IPS-15b (cell line): Measurements from ENCODE around the gene AZGP1.
A peak's percentile ranks its signal among the peaks of the same experiment; 100 is the strongest.

ENCODE experiments used
- H3K27me3 ChIP-seq: one replicate; pipeline ENCODE4 v1.6.1; 2013; ENCODE audit warnings: low read length; ENCODE audit not compliant: control insufficient read depth, insufficient read depth
- H3K36me3 ChIP-seq: one replicate; pipeline ENCODE4 v1.6.1; 2013; ENCODE audit warnings: low read length; ENCODE audit not compliant: control insufficient read depth, insufficient read depth
- H3K4me1 ChIP-seq: one replicate; pipeline ENCODE4 v1.6.1; 2013; ENCODE audit warnings: mild to moderate bottlenecking, low read length; ENCODE audit not compliant: control insufficient read depth, insufficient read depth
- H3K4me3 ChIP-seq: one replicate; pipeline ENCODE4 v1.5.1; 2013; ENCODE audit warnings: low read depth, low read length
- H3K9ac ChIP-seq: one replicate; pipeline ENCODE4 v1.6.1; 2013; ENCODE audit warnings: low read depth, mild to moderate bottlenecking, low read length
- H3K9me3 ChIP-seq: one replicate; pipeline ENCODE4 v1.6.1; 2013; ENCODE audit warnings: mild to moderate bottlenecking, low read length; ENCODE audit not compliant: control insufficient read depth, insufficient read depth

Gene AZGP1

GRCh38 chr7:99975782-99976521, at the start of gene AZGP1:
Gene AZGP1, minus strand, starts transcription at chr7:99976031. Its CDS starts 11 bp downstream, at chr7:99976020.
- Histone ChIP-seq H3K9ac (no peak within 1 kb of the TSS), H3K27me3 (no peaks in the 10 kb centered on the region), H3K9me3 (no peaks in the 10 kb centered on the region), H3K4me3 (no peak within 1 kb of the TSS), H3K36me3 (no peaks in the 10 kb centered on the region), H3K4me1 (peaks cover 2% of the 10 kb centered on the region)

- H3K36me3 ChIP-seq, result peaks cover 12% of the 10 kb centered on the region
- H3K4me1 ChIP-seq, result no peaks in the 10 kb centered on the region
- no peaks in the 10 kb centered on the region for H3K27me3 ChIP-seq
- H3K9ac ChIP-seq, result no peak overlapping the region
- no peaks in the 10 kb centered on the region for H3K9me3 ChIP-seq
- no peak overlapping the region for H3K4me3 ChIP-seq
Measured at GRCh38 chr7:100024020-100024619, 48.3 kb upstream of the AZGP1 start.

- no peak overlapping the region for H3K9ac ChIP-seq
- no peaks in the 10 kb centered on the region for H3K4me1 ChIP-seq
- H3K4me3 ChIP-seq, result no peak overlapping the region
- no peaks in the 10 kb centered on the region for H3K27me3 ChIP-seq
- peaks cover 12% of the 10 kb centered on the region for H3K36me3 ChIP-seq
- H3K9me3 ChIP-seq, result no peaks in the 10 kb centered on the region
Measured at GRCh38 chr7:100023526-100023925, 47.7 kb upstream of the AZGP1 start.

GRCh38 chr7:100022621-100023020, 46.8 kb upstream of the AZGP1 start:
- Histone ChIP-seq H3K4me3 (no peak overlapping the region), H3K36me3 (peaks cover 12% of the 10 kb centered on the region), H3K27me3 (no peaks in the 10 kb centered on the region), H3K9ac (no peak overlapping the region), H3K4me1 (peaks cover 2% of the 10 kb centered on the region), H3K9me3 (no peaks in the 10 kb centered on the region)

- H3K9ac ChIP-seq, result no peak overlapping the region
- H3K4me1 ChIP-seq, result peaks cover 4% of the 10 kb centered on the region
- no peaks in the 10 kb centered on the region for H3K27me3 ChIP-seq
- peaks cover 12% of the 10 kb centered on the region for H3K36me3 ChIP-seq
- no peaks in the 10 kb centered on the region for H3K9me3 ChIP-seq
- no peak overlapping the region for H3K4me3 ChIP-seq
Measured at GRCh38 chr7:100021297-100021696, 45.5 kb upstream of the AZGP1 start.

GRCh38 chr7:100019908-100020307, 44.1 kb upstream of the AZGP1 start:
- Histone ChIP-seq H3K9me3 (no peaks in the 10 kb centered on the region), H3K36me3 (peaks cover 12% of the 10 kb centered on the region), H3K4me3 (no peak overlapping the region), H3K9ac (no peak overlapping the region), H3K4me1 (peaks cover 4% of the 10 kb centered on the region), H3K27me3 (no peaks in the 10 kb centered on the region)

- no peaks in the 10 kb centered on the region for H3K27me3 ChIP-seq
- H3K36me3 ChIP-seq, result no peaks in the 10 kb centered on the region
- peaks cover 4% of the 10 kb centered on the region for H3K4me1 ChIP-seq
- H3K9me3 ChIP-seq, result no peaks in the 10 kb centered on the region
- no peak overlapping the region for H3K9ac ChIP-seq
- no peak overlapping the region for H3K4me3 ChIP-seq
Measured at GRCh38 chr7:100017875-100018274, 42.0 kb upstream of the AZGP1 start.

- peaks cover 4% of the 10 kb centered on the region for H3K4me1 ChIP-seq
- H3K9me3 ChIP-seq, result no peaks in the 10 kb centered on the region
- H3K27me3 ChIP-seq, result no peaks in the 10 kb centered on the region
- peak overlapping the region; percentile 16 for H3K4me3 ChIP-seq
- H3K9ac ChIP-seq, result no peak overlapping the region
- H3K36me3 ChIP-seq, result no peaks in the 10 kb centered on the region
Measured at GRCh38 chr7:100017300-100017699, 41.5 kb upstream of the AZGP1 start.

GRCh38 chr7:100016215-100016901, 40.5 kb upstream of the AZGP1 start:
- H3K4me1 ChIP-seq, result peaks cover 4% of the 10 kb centered on the region
- H3K36me3 ChIP-seq, result no peaks in the 10 kb centered on the region
- peak overlapping the region; percentile 94 for H3K9ac ChIP-seq
- no peaks in the 10 kb centered on the region for H3K9me3 ChIP-seq
- peak overlapping the region; percentile 92 for H3K4me3 ChIP-seq
- H3K27me3 ChIP-seq, result no peaks in the 10 kb centered on the region

- Histone ChIP-seq H3K27me3 (no peaks in the 10 kb centered on the region), H3K9me3 (no peaks in the 10 kb centered on the region), H3K4me1 (peaks cover 4% of the 10 kb centered on the region), H3K36me3 (no peaks in the 10 kb centered on the region), H3K4me3 (peak within 1 kb of the TSS; percentile 92), H3K9ac (peak within 1 kb of the TSS; percentile 94)
Measured at GRCh38 chr7:100015232-100016214, 39.7 kb upstream of the AZGP1 start, which contains the start of gene ZKSCAN1. Gene ZKSCAN1, plus strand, starts transcription at chr7:100015596. Its CDS starts 7,911 bp downstream, at chr7:100023507.

GRCh38 chr7:100013328-100013676, 37.5 kb upstream of the AZGP1 start:
- Histone ChIP-seq H3K9me3 (no peaks in the 10 kb centered on the region), H3K4me1 (peaks cover 4% of the 10 kb centered on the region), H3K27me3 (no peaks in the 10 kb centered on the region), H3K9ac (no peak overlapping the region), H3K36me3 (no peaks in the 10 kb centered on the region), H3K4me3 (no peak overlapping the region)
